GM12891 (cell line): Measurements from ENCODE around the gene ARG2.

ENCODE experiments used
- POLR2A ChIP-seq: IDR thresholded peaks from 2 replicates; pipeline ENCODE4 v1.6.1; 2011; ENCODE audit warnings: low read depth, low read length, control low read depth
- POLR2AphosphoS5 ChIP-seq: IDR thresholded peaks from 2 replicates; pipeline ENCODE4 v1.6.1; 2011; ENCODE audit warnings: low read depth, low read length, control low read depth

GRCh38 chr14:67630938-67631337 lies 11.2 kb downstream of the ARG2 start:
- TF ChIP-seq POLR2AphosphoS5 (no peak), POLR2A (no peak)
